Smooth muscle cell (in vitro differentiated cells): ENCODE data around the gene TRIM29. TPM values are rescaled to one million over a fixed set of nuclear protein-coding genes. Genes with fewer than 3 reads are reported as not detected.

ENCODE experiments used
- DNase-seq: peaks from one replicate; lab custom pipeline; 2025; ENCODE audit not compliant: unreplicated experiment; lab: John Stamatoyannopoulos, UW
- H2AFZ ChIP-seq: fragments of 200-600 bp; sonication (generic); 2 replicates; pipeline ENCODE4 v1.6.0; 2016; ENCODE audit warnings: antibody characterized with exemption, low read depth, mild to moderate bottlenecking
- H3F3A ChIP-seq: fragments of 200-600 bp; sonication (generic); 2 replicates; pipeline ENCODE4 v1.6.0; 2017; ENCODE audit warnings: antibody characterized with exemption, low read depth
- H3K27ac ChIP-seq: fragments of 200-600 bp; sonication (generic); 2 replicates; pipeline ENCODE4 v1.5.1; 2016; ENCODE audit warnings: low read depth, mild to moderate bottlenecking
- H3K27me3 ChIP-seq: fragments of 200-600 bp; sonication (generic); 2 replicates; pipeline ENCODE4 v1.6.1; 2016; ENCODE audit warnings: low read depth, mild to moderate bottlenecking
- H3K36me3 ChIP-seq: fragments of 200-600 bp; sonication (generic); 2 replicates; pipeline ENCODE4 v1.5.1; 2016; ENCODE audit warnings: low read depth
- H3K4me1 ChIP-seq: fragments of 200-600 bp; sonication (generic); 2 replicates; pipeline ENCODE4 v1.5.1; 2016; ENCODE audit warnings: low read depth
- H3K4me2 ChIP-seq: fragments of 200-600 bp; sonication (generic); 2 replicates; pipeline ENCODE4 v1.6.0; 2016; ENCODE audit warnings: mild to moderate bottlenecking
- H3K4me3 ChIP-seq: fragments of 200-600 bp; sonication (generic); 2 replicates; pipeline ENCODE4 v1.5.1; 2016; ENCODE audit warnings: mild to moderate bottlenecking
- H3K79me2 ChIP-seq: fragments of 200-600 bp; sonication (generic); 2 replicates; pipeline ENCODE4 v1.6.0; 2016; ENCODE audit warnings: low read depth, mild to moderate bottlenecking
- H3K9ac ChIP-seq: fragments of 200-600 bp; sonication (generic); 2 replicates; pipeline ENCODE4 v1.6.0; 2016; ENCODE audit warnings: low read depth
- H3K9me3 ChIP-seq: fragments of 200-600 bp; sonication (generic); replicated peaks from 2 replicates; pipeline ENCODE4 v1.5.1; 2016; ENCODE audit warnings: low read depth
- H4K20me1 ChIP-seq: fragments of 200-600 bp; sonication (generic); 2 replicates; pipeline ENCODE4 v1.6.0; 2016; ENCODE audit warnings: low read depth
- CTCF ChIP-seq: fragments of 200-600 bp; sonication (generic); IDR thresholded peaks from 2 replicates; pipeline ENCODE4 v1.5.1; 2017; ENCODE audit warnings: borderline replicate concordance, mild to moderate bottlenecking, antibody characterized with exemption; ENCODE audit not compliant: insufficient read depth, poor library complexity, severe bottlenecking
- WGBS: methylation state at CpG from one replicate; pipeline ENCODE4 v1.1.7; 2016; ENCODE audit warnings: low lambda C conversion rate; 5-methylcytosine and 5-hydroxymethylcytosine counted together
- polyA plus RNA-seq: library from polyadenylated mRNA; unstranded; fragments of >200 nt; fragmentation: Nextera tagmentation; extraction: Ambion mirVana; gene quantifications from 2 replicates; pipeline ENCODE4 v1.2.1, GENCODE V29; 2016
- total RNA-seq: library from RNA; depleted of rRNA; stranded (reverse); fragments of >200 nt; gene quantifications from 2 replicates; pipeline ENCODE4 v1.2.3, GENCODE V29; 2014

TRIM29 gene
- total and polyA plus RNA-seq, 2 experiments from 2014 or later = 20.6 to 37.1 TPM

- no peak overlapping the region for H3K4me3 ChIP-seq
- no peak overlapping the region for H2AFZ ChIP-seq
- H3K9me3 ChIP-seq = no peaks in the 10 kb centered on the region
- DNase-seq = no peak
- no peak overlapping the region for H3K27ac ChIP-seq
- no peak overlapping the region for H3K4me2 ChIP-seq
- no peak for TF ChIP-seq CTCF
- no peaks in the 10 kb centered on the region for H3K36me3 ChIP-seq
- no peaks in the 10 kb centered on the region for H4K20me1 ChIP-seq
- no peaks in the 10 kb centered on the region for H3K4me1 ChIP-seq
- no peaks in the 10 kb centered on the region for H3F3A ChIP-seq
- no peaks in the 10 kb centered on the region for H3K79me2 ChIP-seq
- H3K27me3 ChIP-seq = peaks cover 6% of the 10 kb centered on the region
- 97% methylated on average over 1 of the region's 1 CpG for WGBS
- H3K9ac ChIP-seq = no peak overlapping the region
Measured at GRCh38 chr11:120160436-120160835, 22.5 kb upstream of the TRIM29 start.

GRCh38 chr11:120153221-120153620, 15.3 kb upstream of the TRIM29 start:
- H3K27ac ChIP-seq = no peak overlapping the region
- 53% methylated on average over 2 of the region's 2 CpGs for WGBS
- H3K4me2 ChIP-seq = no peak overlapping the region

GRCh38 chr11:120151536-120151935, 13.6 kb upstream of the TRIM29 start:
- Histone ChIP-seq H3K4me2 (no peak overlapping the region), H3K27ac (no peak overlapping the region), H3K9ac (no peak overlapping the region), H3K4me1 (peaks cover 4% of the 10 kb centered on the region), H3K4me3 (no peak overlapping the region), H2AFZ (no peak overlapping the region), H3F3A (peaks cover 8% of the 10 kb centered on the region), H3K36me3 (no peaks in the 10 kb centered on the region), H3K9me3 (no peaks in the 10 kb centered on the region), H4K20me1 (no peaks in the 10 kb centered on the region), H3K79me2 (no peaks in the 10 kb centered on the region), H3K27me3 (no peaks in the 10 kb centered on the region)
- 61% methylated on average over 1 of the region's 1 CpG for WGBS
- no peak for TF ChIP-seq CTCF
- no peak for DNase-seq

More at GRCh38 chr11:120153221-120153620, 15.3 kb upstream of the TRIM29 start:
- Histone ChIP-seq H3K36me3 (no peaks in the 10 kb centered on the region), H3K4me3 (no peak overlapping the region), H3K27me3 (no peaks in the 10 kb centered on the region), H3K9me3 (no peaks in the 10 kb centered on the region), H2AFZ (no peak overlapping the region), H3F3A (peaks cover 8% of the 10 kb centered on the region), H3K4me1 (peaks cover 4% of the 10 kb centered on the region), H4K20me1 (no peaks in the 10 kb centered on the region), H3K9ac (no peak overlapping the region), H3K79me2 (no peaks in the 10 kb centered on the region)
- no peak for DNase-seq
- TF ChIP-seq CTCF = no peak

GRCh38 chr11:120149246-120149645, 11.3 kb upstream of the TRIM29 start:
- Histone ChIP-seq H3K9ac (no peak overlapping the region), H4K20me1 (no peaks in the 10 kb centered on the region), H3K27ac (no peak overlapping the region), H3K36me3 (no peaks in the 10 kb centered on the region), H3K9me3 (no peaks in the 10 kb centered on the region), H2AFZ (no peak overlapping the region), H3K4me3 (no peak overlapping the region), H3F3A (peaks cover 8% of the 10 kb centered on the region), H3K27me3 (peaks cover 10% of the 10 kb centered on the region), H3K4me2 (no peak overlapping the region), H3K79me2 (no peaks in the 10 kb centered on the region), H3K4me1 (peaks cover 4% of the 10 kb centered on the region)
- TF ChIP-seq CTCF = no peak
- DNase-seq = no peak
- WGBS = 93% methylated on average over 3 of the region's 3 CpGs
